ENCODE results near the gene ARHGAP28.

The ARHGAP28 gene

GRCh38 chr18:6942742-6943141 lies 213.2 kb downstream of the ARHGAP28 start:
- H3K27ac ChIP-seq (replicated peaks) = no peak overlapping the region
- no peak for TF ChIP-seq GABPA (IDR thresholded peaks at IDR 0.05; ENCODE audit: low read depth)
- TF ChIP-seq POLR2AphosphoS5 (IDR thresholded peaks at IDR 0.05; ENCODE audit: low read depth) = no peak
- TF ChIP-seq, protein P1, sequence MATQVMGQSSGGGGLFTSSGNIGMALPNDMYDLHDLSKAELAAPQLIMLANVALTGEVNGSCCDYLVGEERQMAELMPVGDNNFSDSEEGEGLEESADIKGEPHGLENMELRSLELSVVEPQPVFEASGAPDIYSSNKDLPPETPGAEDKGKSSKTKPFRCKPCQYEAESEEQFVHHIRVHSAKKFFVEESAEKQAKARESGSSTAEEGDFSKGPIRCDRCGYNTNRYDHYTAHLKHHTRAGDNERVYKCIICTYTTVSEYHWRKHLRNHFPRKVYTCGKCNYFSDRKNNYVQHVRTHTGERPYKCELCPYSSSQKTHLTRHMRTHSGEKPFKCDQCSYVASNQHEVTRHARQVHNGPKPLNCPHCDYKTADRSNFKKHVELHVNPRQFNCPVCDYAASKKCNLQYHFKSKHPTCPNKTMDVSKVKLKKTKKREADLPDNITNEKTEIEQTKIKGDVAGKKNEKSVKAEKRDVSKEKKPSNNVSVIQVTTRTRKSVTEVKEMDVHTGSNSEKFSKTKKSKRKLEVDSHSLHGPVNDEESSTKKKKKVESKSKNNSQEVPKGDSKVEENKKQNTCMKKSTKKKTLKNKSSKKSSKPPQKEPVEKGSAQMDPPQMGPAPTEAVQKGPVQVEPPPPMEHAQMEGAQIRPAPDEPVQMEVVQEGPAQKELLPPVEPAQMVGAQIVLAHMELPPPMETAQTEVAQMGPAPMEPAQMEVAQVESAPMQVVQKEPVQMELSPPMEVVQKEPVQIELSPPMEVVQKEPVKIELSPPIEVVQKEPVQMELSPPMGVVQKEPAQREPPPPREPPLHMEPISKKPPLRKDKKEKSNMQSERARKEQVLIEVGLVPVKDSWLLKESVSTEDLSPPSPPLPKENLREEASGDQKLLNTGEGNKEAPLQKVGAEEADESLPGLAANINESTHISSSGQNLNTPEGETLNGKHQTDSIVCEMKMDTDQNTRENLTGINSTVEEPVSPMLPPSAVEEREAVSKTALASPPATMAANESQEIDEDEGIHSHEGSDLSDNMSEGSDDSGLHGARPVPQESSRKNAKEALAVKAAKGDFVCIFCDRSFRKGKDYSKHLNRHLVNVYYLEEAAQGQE (IDR thresholded peaks at IDR 0.05; ENCODE audit: insufficient replicate concordance, low read depth) = no peak
- TF ChIP-seq SPI1 (IDR thresholded peaks at IDR 0.05; ENCODE audit: borderline replicate concordance, low read depth) = no peak
- TF ChIP-seq CTCF (IDR thresholded peaks at IDR 0.05; ENCODE audit: insufficient read depth, low read length) = no peak
- no peak for DNase-seq (ENCODE audit: low read depth in 1 of 2, low spot score in 1 of 2)
- no peak overlapping the region for H3K4me3 ChIP-seq (replicated peaks; ENCODE audit: insufficient read depth, low read length)
- H3K27me3 ChIP-seq (ENCODE audit: insufficient read depth, poor library complexity, severe bottlenecking) = no peaks in the 10 kb centered on the region

DNA sequence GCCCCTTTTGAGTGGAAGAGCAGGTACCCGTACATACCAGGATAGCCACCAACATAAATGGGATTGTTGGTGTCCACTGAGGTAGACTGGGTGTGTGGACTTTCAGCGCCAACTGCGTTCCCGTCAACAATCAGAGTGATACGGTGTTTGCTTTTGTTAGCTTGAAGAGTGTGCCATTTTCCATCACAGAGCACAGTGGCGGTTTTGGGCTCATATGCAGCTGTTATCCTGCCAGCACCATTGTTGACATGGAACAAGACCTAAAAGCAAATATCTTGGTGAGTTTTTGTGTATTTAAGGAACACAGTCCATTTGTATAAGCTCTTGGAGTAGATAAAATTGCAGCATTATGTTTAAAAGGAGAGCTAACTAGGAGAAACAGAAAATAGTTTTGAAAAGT lies 213.6 kb downstream of the ARHGAP28 start:
- Histone ChIP-seq H3K27ac (replicated peaks) (no peak overlapping the region), H3K27me3 (ENCODE audit: insufficient read depth, poor library complexity, severe bottlenecking) (no peaks in the 10 kb centered on the region), H3K4me3 (replicated peaks; ENCODE audit: insufficient read depth, low read length) (no peak overlapping the region)
- DNase-seq (ENCODE audit: low read depth in 1 of 2, low spot score in 1 of 2) = no peak
- TF ChIP-seq, protein P1 (IDR thresholded peaks at IDR 0.05; ENCODE audit: insufficient replicate concordance, low read depth) = no peak
- TF ChIP-seq POLR2AphosphoS5 (IDR thresholded peaks at IDR 0.05; ENCODE audit: low read depth) (no peak), CTCF (IDR thresholded peaks at IDR 0.05; ENCODE audit: insufficient read depth, low read length) (no peak), GABPA (IDR thresholded peaks at IDR 0.05; ENCODE audit: low read depth) (no peak), SPI1 (IDR thresholded peaks at IDR 0.05; ENCODE audit: borderline replicate concordance, low read depth) (no peak)

DNA sequence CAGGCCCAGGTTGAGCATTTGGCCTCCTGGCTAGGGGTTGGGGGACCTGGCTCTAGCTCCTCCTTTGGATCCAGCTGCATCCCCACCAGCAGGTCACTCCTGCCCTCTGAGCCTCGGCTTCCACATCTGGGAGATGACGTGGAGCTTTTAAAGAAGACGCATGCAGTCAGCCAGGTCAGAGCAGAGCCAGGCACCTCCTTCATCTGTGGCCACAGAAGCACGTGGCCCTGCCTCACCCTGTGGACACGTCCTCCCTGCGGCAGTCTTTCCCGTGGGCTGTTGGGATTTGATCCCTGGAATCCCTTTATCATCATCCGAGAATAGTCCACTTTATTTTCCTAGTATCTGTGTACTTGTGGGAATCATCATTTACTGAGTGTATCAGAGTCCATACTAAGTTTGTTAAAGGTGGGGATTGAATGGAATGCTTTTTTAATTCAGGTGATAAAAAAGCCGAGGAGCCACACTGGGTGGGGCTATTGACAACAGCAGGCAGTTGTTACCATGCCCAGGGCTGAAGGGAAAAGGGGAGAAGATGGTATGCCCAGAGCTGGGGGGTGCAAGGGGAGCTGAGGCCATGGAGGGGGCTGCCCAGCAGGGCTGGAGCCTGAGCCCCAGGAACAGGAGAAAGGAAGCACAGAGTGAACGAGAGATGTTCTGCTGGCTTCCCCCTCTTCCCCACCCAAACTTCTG lies 218.0 kb downstream of the ARHGAP28 start:
- no peak for DNase-seq (ENCODE audit: low read depth in 1 of 2, low spot score in 1 of 2)
- no peaks in the 10 kb centered on the region for H3K27me3 ChIP-seq (ENCODE audit: insufficient read depth, poor library complexity, severe bottlenecking)

More for the DNA sequence above, 218.0 kb downstream of the ARHGAP28 start:
- H3K27ac ChIP-seq (replicated peaks) = no peak overlapping the region
- no peak overlapping the region for H3K4me3 ChIP-seq (replicated peaks; ENCODE audit: insufficient read depth, low read length)
- TF ChIP-seq GABPA (IDR thresholded peaks at IDR 0.05; ENCODE audit: low read depth) = no peak
- TF ChIP-seq SPI1 (IDR thresholded peaks at IDR 0.05; ENCODE audit: borderline replicate concordance, low read depth) = no peak
- TF ChIP-seq, protein P1 (IDR thresholded peaks at IDR 0.05; ENCODE audit: insufficient replicate concordance, low read depth) = no peak
- TF ChIP-seq CTCF (IDR thresholded peaks at IDR 0.05; ENCODE audit: insufficient read depth, low read length) = no peak
- no peak for TF ChIP-seq POLR2AphosphoS5 (IDR thresholded peaks at IDR 0.05; ENCODE audit: low read depth)
